Esophagus (tissue), 2 donors: ENCODE measurements around the gene HIVEP3. TPM values are rescaled to one million over a fixed set of nuclear protein-coding genes. Genes with fewer than 3 reads are reported as not detected.
"Not testable (repeated sequence)": the region's sequence is repeated elsewhere in the genome, so short reads cannot be mapped to it uniquely, and the experiment has no call there.

Experiments
- H3K27ac ChIP-seq, 2 donors: one replicate each; pipeline ENCODE4 v1.5.1; 2013; ENCODE audit warnings: low read depth in 2 of 2, mild to moderate bottlenecking in 2 of 2, inconsistent platforms in 1 of 2, low read length in 1 of 2, moderate library complexity in 1 of 2
- H3K27me3 ChIP-seq, 2 donors: one replicate each; pipeline ENCODE4 v1.6.1; 2013; ENCODE audit warnings: low read length in 2 of 2, control low read depth in 1 of 2, mild to moderate bottlenecking in 1 of 2; ENCODE audit not compliant: insufficient read depth in 2 of 2, control insufficient read depth in 1 of 2
- H3K36me3 ChIP-seq, 2 donors: one replicate each; pipeline ENCODE4 v1.6.1; 2013; ENCODE audit warnings: low read length in 1 of 2; ENCODE audit not compliant: control insufficient read depth in 2 of 2, insufficient read depth in 2 of 2
- H3K4me1 ChIP-seq, 2 donors: one replicate each; pipeline ENCODE4 v1.6.1; 2013; ENCODE audit warnings: low read length in 1 of 2; ENCODE audit not compliant: control insufficient read depth in 2 of 2, insufficient read depth in 2 of 2
- H3K4me3 ChIP-seq, 2 donors: one replicate each; pipeline ENCODE4 v1.5.1; 2013; ENCODE audit warnings: low read length in 2 of 2, mild to moderate bottlenecking in 2 of 2, low read depth in 1 of 2, moderate library complexity in 1 of 2
- H3K9me3 ChIP-seq, 2 donors: one replicate each; pipeline ENCODE4 v1.6.1; 2013; ENCODE audit warnings: mild to moderate bottlenecking in 2 of 2, low read depth in 1 of 2, low read length in 1 of 2, moderate library complexity in 1 of 2; ENCODE audit not compliant: control insufficient read depth in 2 of 2, insufficient read depth in 1 of 2
- WGBS, 2 donors: extraction: QIAGEN DNeasy Blood & Tissue Kit; methylation state at CpG; one replicate each; pipeline ENCODE4 v1.1.7; 2013; 5-methylcytosine and 5-hydroxymethylcytosine counted together
- polyA plus RNA-seq, 2 donors: library from polyadenylated mRNA; stranded (reverse); fragments of 200-250 nt; gene quantifications; one replicate each; pipeline ENCODE4 v1.2.3, GENCODE V29; 2013
- donor health status: healthy with polysubstance abuse.
- donor health status: Bipolar disorder and iron deficiency.

Gene HIVEP3
- polyA plus RNA-seq, 2 donors = 2.7 to 10.0 TPM

GRCh38 chr1:41566274-41566885 lies 352.3 kb downstream of the HIVEP3 start:
- Histone ChIP-seq H3K4me1 (no peaks in the 10 kb centered on the region), H3K36me3 (peaks cover 0 to 3% of the 10 kb centered on the region in 2 donors), H3K27ac (no peak overlapping the region), H3K9me3 (no peaks in the 10 kb centered on the region), H3K4me3 (no peak overlapping the region), H3K27me3 (no peaks in the 10 kb centered on the region)
- WGBS, 2 donors = 92 to 94% methylated on average over 5 of the region's 5 CpGs

GRCh38 chr1:41564741-41565475 lies 353.8 kb downstream of the HIVEP3 start:
- H3K36me3 ChIP-seq = peaks cover 0 to 3% of the 10 kb centered on the region in 2 donors
- 85 to 90% methylated on average over 9 of the region's 9 CpGs for WGBS, 2 donors
- H3K27ac ChIP-seq = no peak overlapping the region
- H3K9me3 ChIP-seq = no peaks in the 10 kb centered on the region
- no peaks in the 10 kb centered on the region for H3K27me3 ChIP-seq
- H3K4me3 ChIP-seq = no peak overlapping the region
- H3K4me1 ChIP-seq = no peaks in the 10 kb centered on the region

GRCh38 chr1:41562328-41562727 lies 356.4 kb downstream of the HIVEP3 start:
- Histone ChIP-seq H3K4me1 (no peaks in the 10 kb centered on the region), H3K27me3 (no peaks in the 10 kb centered on the region), H3K9me3 (no peaks in the 10 kb centered on the region), H3K27ac (no peak overlapping the region), H3K36me3 (no peaks in the 10 kb centered on the region), H3K4me3 (no peak overlapping the region)

- H3K36me3 ChIP-seq = no peaks in the 10 kb centered on the region
- no peak overlapping the region for H3K4me3 ChIP-seq
- H3K27me3 ChIP-seq = no peaks in the 10 kb centered on the region
- no peak overlapping the region for H3K27ac ChIP-seq
- WGBS, 2 donors = 91 to 95% methylated on average over 1 of the region's 1 CpG
- peaks cover 0 to 3% of the 10 kb centered on the region in 2 donors for H3K9me3 ChIP-seq
- H3K4me1 ChIP-seq = no peaks in the 10 kb centered on the region
These were observed 357.8 kb downstream of the HIVEP3 start for GRCh38 chr1:41560931-41561330.

- no peaks in the 10 kb centered on the region for H3K4me1 ChIP-seq
- 80 to 84% methylated on average over 5 of the region's 5 CpGs for WGBS, 2 donors
- H3K36me3 ChIP-seq = no peaks in the 10 kb centered on the region
- no peak overlapping the region for H3K27ac ChIP-seq
- no peak overlapping the region for H3K4me3 ChIP-seq
- H3K9me3 ChIP-seq = peaks cover 0 to 3% of the 10 kb centered on the region in 2 donors
- no peaks in the 10 kb centered on the region for H3K27me3 ChIP-seq
These were observed 358.2 kb downstream of the HIVEP3 start for GRCh38 chr1:41560496-41560895.

GRCh38 chr1:41559331-41559730 lies 359.4 kb downstream of the HIVEP3 start:
- Histone ChIP-seq H3K4me1 (no peaks in the 10 kb centered on the region), H3K9me3 (peaks cover 0 to 3% of the 10 kb centered on the region in 2 donors)
- 67 to 78% methylated on average over 5 of the region's 5 CpGs for whole genome bisulfite sequencing, 2 donors

GRCh38 chr1:41558761-41559171 lies 360.0 kb downstream of the HIVEP3 start:
- no peak overlapping the region for H3K27ac ChIP-seq
- WGBS, 2 donors = 74 to 90% methylated on average over 3 of the region's 3 CpGs
- no peaks in the 10 kb centered on the region for H3K27me3 ChIP-seq
- no peaks in the 10 kb centered on the region for H3K36me3 ChIP-seq
- H3K9me3 ChIP-seq = peaks cover 0 to 3% of the 10 kb centered on the region in 2 donors
- H3K4me1 ChIP-seq = no peaks in the 10 kb centered on the region
- H3K4me3 ChIP-seq = no peak overlapping the region

More at GRCh38 chr1:41559331-41559730, 359.4 kb downstream of the HIVEP3 start:
- no peaks in the 10 kb centered on the region for H3K27me3 ChIP-seq
- H3K4me3 ChIP-seq = no peak overlapping the region
- no peak overlapping the region for H3K27ac ChIP-seq
- no peaks in the 10 kb centered on the region for H3K36me3 ChIP-seq

GRCh38 chr1:41557751-41558455 lies 360.8 kb downstream of the HIVEP3 start:
- H3K9me3 ChIP-seq = peaks cover 0 to 3% of the 10 kb centered on the region in 2 donors
- no peak overlapping the region for H3K27ac ChIP-seq
- WGBS, 2 donors = 84 to 92% methylated on average over 13 of the region's 13 CpGs
- H3K36me3 ChIP-seq = no peaks in the 10 kb centered on the region
- no peak overlapping the region for H3K4me3 ChIP-seq
- H3K27me3 ChIP-seq = no peaks in the 10 kb centered on the region
- H3K4me1 ChIP-seq = no peaks in the 10 kb centered on the region

GRCh38 chr1:41554746-41555145 lies 364.0 kb downstream of the HIVEP3 start:
- H3K4me1 ChIP-seq, H3K4me3 ChIP-seq, H3K27me3 ChIP-seq, H3K9me3 ChIP-seq, H3K36me3 ChIP-seq, H3K27ac ChIP-seq: not testable (repeated sequence)
- WGBS, 2 donors = 88 to 90% methylated on average over 4 to 5 of the region's 5 CpGs
